OCI-LY7 (cell line): Measurements from ENCODE around the gene DNAJB12.

Experiments
- EZH2phosphoT487 ChIP-seq: fragments of 200-600 bp; sonication (generic); IDR thresholded peaks from 2 replicates; pipeline ENCODE4 v1.6.1; 2018; ENCODE audit warnings: low read depth, borderline replicate concordance, mild to moderate bottlenecking, mixed run types, antibody characterized with exemption, low read length, moderate library complexity, mixed read lengths
- TF ChIP-seq, protein P1 (sequence below): fragments of 200-600 bp; sonication (generic); conservative IDR thresholded peaks from 2 replicates; pipeline ENCODE4 v1.5.1; 2014; ENCODE audit warnings: mild to moderate bottlenecking, antibody characterized with exemption, low read length, moderate library complexity, mixed read lengths

DNA sequence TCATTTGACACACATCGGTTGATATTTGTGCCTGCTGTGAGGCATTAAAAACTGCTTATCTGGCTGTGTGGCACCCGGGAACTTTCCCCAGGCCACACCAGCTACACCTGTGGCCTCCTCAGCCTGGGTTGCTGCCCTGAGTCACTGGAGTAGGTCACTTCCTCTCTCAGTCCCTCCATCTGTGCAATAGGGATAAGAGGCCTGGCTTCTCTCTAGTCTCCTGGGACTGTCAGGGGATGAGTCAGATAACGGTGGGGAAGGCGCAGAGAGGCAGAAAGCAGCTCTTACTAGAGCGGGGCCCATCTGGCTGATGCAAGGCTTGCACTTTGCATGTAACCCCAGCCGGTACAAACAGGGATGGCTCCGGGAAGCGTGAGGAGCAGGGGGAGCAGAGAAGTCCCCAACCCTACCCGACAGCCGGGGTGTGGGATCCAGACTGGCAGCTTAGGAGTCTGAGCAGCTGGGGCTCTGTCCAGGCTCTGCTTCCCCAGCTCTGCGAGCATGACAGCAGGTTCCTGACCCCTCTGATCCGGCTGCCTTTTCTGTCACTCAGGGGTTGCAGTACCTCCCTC is 34.0 kb downstream of the DNAJB12 start:
- TF ChIP-seq, protein P1, sequence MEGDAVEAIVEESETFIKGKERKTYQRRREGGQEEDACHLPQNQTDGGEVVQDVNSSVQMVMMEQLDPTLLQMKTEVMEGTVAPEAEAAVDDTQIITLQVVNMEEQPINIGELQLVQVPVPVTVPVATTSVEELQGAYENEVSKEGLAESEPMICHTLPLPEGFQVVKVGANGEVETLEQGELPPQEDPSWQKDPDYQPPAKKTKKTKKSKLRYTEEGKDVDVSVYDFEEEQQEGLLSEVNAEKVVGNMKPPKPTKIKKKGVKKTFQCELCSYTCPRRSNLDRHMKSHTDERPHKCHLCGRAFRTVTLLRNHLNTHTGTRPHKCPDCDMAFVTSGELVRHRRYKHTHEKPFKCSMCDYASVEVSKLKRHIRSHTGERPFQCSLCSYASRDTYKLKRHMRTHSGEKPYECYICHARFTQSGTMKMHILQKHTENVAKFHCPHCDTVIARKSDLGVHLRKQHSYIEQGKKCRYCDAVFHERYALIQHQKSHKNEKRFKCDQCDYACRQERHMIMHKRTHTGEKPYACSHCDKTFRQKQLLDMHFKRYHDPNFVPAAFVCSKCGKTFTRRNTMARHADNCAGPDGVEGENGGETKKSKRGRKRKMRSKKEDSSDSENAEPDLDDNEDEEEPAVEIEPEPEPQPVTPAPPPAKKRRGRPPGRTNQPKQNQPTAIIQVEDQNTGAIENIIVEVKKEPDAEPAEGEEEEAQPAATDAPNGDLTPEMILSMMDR, result no peak
- TF ChIP-seq EZH2phosphoT487, result no peak
